ENCODE data around the gene FAHD2A.

GRCh38 chr2:95383635-95384027 is 18.9 kb upstream of the FAHD2A start:
- TF ChIP-seq, protein P1, sequence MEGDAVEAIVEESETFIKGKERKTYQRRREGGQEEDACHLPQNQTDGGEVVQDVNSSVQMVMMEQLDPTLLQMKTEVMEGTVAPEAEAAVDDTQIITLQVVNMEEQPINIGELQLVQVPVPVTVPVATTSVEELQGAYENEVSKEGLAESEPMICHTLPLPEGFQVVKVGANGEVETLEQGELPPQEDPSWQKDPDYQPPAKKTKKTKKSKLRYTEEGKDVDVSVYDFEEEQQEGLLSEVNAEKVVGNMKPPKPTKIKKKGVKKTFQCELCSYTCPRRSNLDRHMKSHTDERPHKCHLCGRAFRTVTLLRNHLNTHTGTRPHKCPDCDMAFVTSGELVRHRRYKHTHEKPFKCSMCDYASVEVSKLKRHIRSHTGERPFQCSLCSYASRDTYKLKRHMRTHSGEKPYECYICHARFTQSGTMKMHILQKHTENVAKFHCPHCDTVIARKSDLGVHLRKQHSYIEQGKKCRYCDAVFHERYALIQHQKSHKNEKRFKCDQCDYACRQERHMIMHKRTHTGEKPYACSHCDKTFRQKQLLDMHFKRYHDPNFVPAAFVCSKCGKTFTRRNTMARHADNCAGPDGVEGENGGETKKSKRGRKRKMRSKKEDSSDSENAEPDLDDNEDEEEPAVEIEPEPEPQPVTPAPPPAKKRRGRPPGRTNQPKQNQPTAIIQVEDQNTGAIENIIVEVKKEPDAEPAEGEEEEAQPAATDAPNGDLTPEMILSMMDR (IDR thresholded peaks at IDR 0.05; ENCODE audit: insufficient read depth, low read length, poor library complexity, severe bottlenecking) = no peak
- no peak for TF ChIP-seq EZH2phosphoT487 (conservative IDR thresholded peaks at IDR 0.05; ENCODE audit: low read length)
